GM21367 (cell line): ENCODE results near the gene TBC1D16.

Experiments
- ATAC-seq: cut with Tn5 transposase; IDR thresholded peaks from one replicate; pipeline ENCODE4 v1.9.1; 2021; ENCODE audit not compliant: unreplicated experiment

The TBC1D16 gene

GRCh38 chr17:79929257-79930061, 106.2 kb downstream of the TBC1D16 start:
- ATAC-seq = no peak

GRCh38 chr17:79928502-79929256, 107.0 kb downstream of the TBC1D16 start:
- no peak for ATAC-seq

- ATAC-seq = no peak
Measured at GRCh38 chr17:79927688-79928501, 107.8 kb downstream of the TBC1D16 start.

GRCh38 chr17:79927136-79927661, 108.5 kb downstream of the TBC1D16 start:
- no peak for ATAC-seq

GRCh38 chr17:79926605-79927135, 109.0 kb downstream of the TBC1D16 start:
- ATAC-seq = no peak

GRCh38 chr17:79926142-79926604, 109.5 kb downstream of the TBC1D16 start:
- no peak for ATAC-seq

- no peak for ATAC-seq
Measured at GRCh38 chr17:79925242-79925957, 110.3 kb downstream of the TBC1D16 start.

- no peak for ATAC-seq
Measured at GRCh38 chr17:79924639-79924976, 111.1 kb downstream of the TBC1D16 start.

GRCh38 chr17:79923974-79924638, 111.6 kb downstream of the TBC1D16 start:
- ATAC-seq = no peak

GRCh38 chr17:79922798-79923197, 112.9 kb downstream of the TBC1D16 start:
- ATAC-seq = no peak

GRCh38 chr17:79922116-79922601, 113.5 kb downstream of the TBC1D16 start:
- ATAC-seq = no peak

- ATAC-seq = no peak
Measured at GRCh38 chr17:79921411-79922115, 114.1 kb downstream of the TBC1D16 start.

GRCh38 chr17:79920751-79921410, 114.8 kb downstream of the TBC1D16 start:
- ATAC-seq = no peak

GRCh38 chr17:79919862-79920720, 115.6 kb downstream of the TBC1D16 start:
- no peak for ATAC-seq

- ATAC-seq = no peak
Measured at GRCh38 chr17:79919164-79919585, 116.5 kb downstream of the TBC1D16 start.

GRCh38 chr17:79918581-79919163, 117.0 kb downstream of the TBC1D16 start:
- no peak for ATAC-seq

- ATAC-seq = no peak
Measured at GRCh38 chr17:79917902-79918484, 117.7 kb downstream of the TBC1D16 start.
